GM21515 (cell line): ENCODE measurements around the gene EXOC3.

Experiments
- ATAC-seq: cut with Tn5 transposase; IDR thresholded peaks from one replicate; pipeline ENCODE4 v1.9.1; 2021; ENCODE audit not compliant: unreplicated experiment

The EXOC3 gene

GRCh38 chr5:455806-456205 lies 12.8 kb downstream of the EXOC3 start:
- ATAC-seq, result no peak

GRCh38 chr5:456351-457194 lies 13.6 kb downstream of the EXOC3 start:
- no peak for ATAC-seq

- no peak for ATAC-seq
Observed at GRCh38 chr5:457195-457961, 14.4 kb downstream of the EXOC3 start.

- no peak for ATAC-seq
Observed at GRCh38 chr5:458547-459353, 15.8 kb downstream of the EXOC3 start.

- ATAC-seq, result no peak
Observed at GRCh38 chr5:459562-460272, 16.7 kb downstream of the EXOC3 start.

- ATAC-seq, result no peak
Observed at GRCh38 chr5:460273-460625, 17.3 kb downstream of the EXOC3 start.

GRCh38 chr5:462051-462481 lies 19.1 kb downstream of the EXOC3 start:
- ATAC-seq, result no peak

GRCh38 chr5:463301-463700 lies 20.3 kb downstream of the EXOC3 start:
- ATAC-seq, result no peak

GRCh38 chr5:463952-464351 lies 21.0 kb downstream of the EXOC3 start:
- ATAC-seq, result no peak

- ATAC-seq, result no peak
Observed at GRCh38 chr5:464446-464842, 21.5 kb downstream of the EXOC3 start.

GRCh38 chr5:464843-465590 lies 22.0 kb downstream of the EXOC3 start:
- no peak for ATAC-seq

GRCh38 chr5:465591-466403 lies 22.8 kb downstream of the EXOC3 start:
- no peak for ATAC-seq

- no peak for ATAC-seq
Observed at GRCh38 chr5:466661-467310, 23.8 kb downstream of the EXOC3 start.

- ATAC-seq, result no peak
Observed at GRCh38 chr5:468401-468800, 25.4 kb downstream of the EXOC3 start.

GRCh38 chr5:469752-470483 lies 26.9 kb downstream of the EXOC3 start:
- ATAC-seq, result no peak

- ATAC-seq, result no peak
Observed at GRCh38 chr5:470961-471749, 28.2 kb downstream of the EXOC3 start.

- no peak for ATAC-seq
Observed at GRCh38 chr5:471750-472058, 28.7 kb downstream of the EXOC3 start.
